A549 (cell line): ENCODE measurements around the gene ACSL5. TPM values are rescaled to one million over a fixed set of nuclear protein-coding genes. Genes with fewer than 3 reads are reported as not detected.
"Not testable (repeated sequence)": the region's sequence is repeated elsewhere in the genome, so short reads cannot be mapped to it uniquely, and the experiment has no call there.

Experiments used
- ATAC-seq, 2 experiments: fragments of 200-7000 bp in 1 of 2; fragments of >200 bp in 1 of 2; cut with Nextera tagmentation in 1 of 2; cut with Tn5 transposase in 1 of 2; 3 replicates each; pipeline versions ENCODE4 v1.8.0 to v1.9.1; 2018 to 2020; ENCODE audit warnings: mild to moderate bottlenecking in 1 of 2, moderate library complexity in 1 of 2
- CTCF ChIA-PET: fragments of 300-600 bp; sonication (Branson Sonifier 250); formaldehyde crosslinking; extraction: SDS; loops from one replicate; lab custom pipeline; 2021; ENCODE audit warnings: antibody characterized with exemption, inconsistent platforms; lab: Yijun Ruan, JAX
- POLR2A ChIA-PET: fragments of 350-600 bp; formaldehyde crosslinking; extraction: SDS; loops from one replicate; lab custom pipeline; 2021; ENCODE audit warnings: antibody characterized with exemption, inconsistent platforms; lab: Yijun Ruan, JAX
- DNase-seq, 2 experiments: peaks; one replicate each; pipeline versions ENCODE4 v3.0.0 to v3.0.0-alpha.2; 2011 to 2016; ENCODE audit warnings: low read depth in 1 of 2, low spot score in 1 of 2
- FAIRE-seq: peaks from 2 replicates; lab custom pipeline; 2011; peaks lifted over from hg19 to GRCh38; lab: Jason Lieb, UNC
- H3K27ac ChIP-seq, 2 experiments: fragments of >200 bp; sonication (Bioruptor Twin); formaldehyde crosslinking; 3 replicates each; pipeline ENCODE4 v1.5.1; 2016 to 2017
- H3K4me1 ChIP-seq: fragments of >200 bp; sonication (Bioruptor Twin); formaldehyde crosslinking; 3 replicates; pipeline ENCODE4 v1.6.1; 2016
- H3K4me2 ChIP-seq: fragments of >200 bp; sonication (Bioruptor Twin); formaldehyde crosslinking; 3 replicates; pipeline ENCODE4 v1.6.1; 2016
- H3K4me3 ChIP-seq: fragments of >200 bp; sonication (Bioruptor Twin); formaldehyde crosslinking; 3 replicates; pipeline ENCODE4 v1.5.1; 2016
- H3K9me3 ChIP-seq: fragments of >200 bp; sonication (Bioruptor Twin); formaldehyde crosslinking; 3 replicates; pipeline ENCODE4 v1.6.1; 2016
- BHLHE40 ChIP-seq: IDR thresholded peaks from 2 replicates; pipeline ENCODE4 v1.6.1; 2012; ENCODE audit warnings: low read depth, low read length, inconsistent platforms
- EHMT2 ChIP-seq: fragments of 200-600 bp; sonication (generic); IDR thresholded peaks from 2 replicates; pipeline ENCODE4 v1.6.1; 2016; ENCODE audit warnings: antibody characterized with exemption, low read depth, mild to moderate bottlenecking, moderate library complexity
- EP300 ChIP-seq, 2 experiments: fragments of >200 bp; sonication (Bioruptor Twin); formaldehyde crosslinking; IDR thresholded peaks; 2 replicates in 1 of 2; 3 replicates in 1 of 2; pipeline ENCODE4 v1.6.1; 2016 to 2017
- HOXA7 ChIP-seq: fragments of 250-450 bp; sonication (Bioruptor Pico); IDR thresholded peaks from 2 replicates; pipeline ENCODE4 v1.5.0; 2020; ENCODE audit warnings: mild to moderate bottlenecking, moderate library complexity
- JUNB ChIP-seq: fragments of >200 bp; sonication (Bioruptor Twin); formaldehyde crosslinking; IDR thresholded peaks from 2 replicates; pipeline ENCODE4 v1.6.1; 2016
- NPAS2 ChIP-seq: fragments of 250-450 bp; sonication (Bioruptor Pico); IDR thresholded peaks from 2 replicates; pipeline ENCODE4 v1.8.0; 2022; ENCODE audit warnings: mild to moderate bottlenecking, moderate library complexity, borderline replicate concordance
- NR3C1 ChIP-seq: fragments of >200 bp; sonication (Bioruptor Twin); formaldehyde crosslinking; IDR thresholded peaks from 3 replicates; pipeline ENCODE4 v1.6.1; 2017
- PHF8 ChIP-seq: fragments of 200-600 bp; sonication (generic); IDR thresholded peaks from 2 replicates; pipeline ENCODE4 v1.6.1; 2016; ENCODE audit warnings: low read depth, mild to moderate bottlenecking, antibody characterized with exemption, moderate library complexity, borderline replicate concordance
- POLR2A ChIP-seq: IDR thresholded peaks from 2 replicates; pipeline ENCODE4 v1.6.1; 2012; ENCODE audit warnings: mild to moderate bottlenecking, low read length
- POLR2AphosphoS2 ChIP-seq: conservative IDR thresholded peaks from 2 replicates; pipeline ENCODE4 v1.6.1; 2012; ENCODE audit warnings: low read length, improper control_type of control experiment, inconsistent platforms
- REST ChIP-seq: fragments of 200-600 bp; sonication (generic); IDR thresholded peaks from 2 replicates; pipeline ENCODE4 v1.6.1; 2016; ENCODE audit warnings: antibody characterized with exemption, mild to moderate bottlenecking, moderate library complexity
- ZNF302 ChIP-seq: fragments of 250-450 bp; sonication (Bioruptor Pico); IDR thresholded peaks from 2 replicates; pipeline ENCODE4 v1.9.0; 2021; ENCODE audit warnings: inconsistent platforms, mild to moderate bottlenecking, moderate library complexity
- WGBS: methylation state at CpG from one replicate; pipeline ENCODE4 v1.1.6; 2017; ENCODE audit errors: missing lambda C conversion rate; 5-methylcytosine and 5-hydroxymethylcytosine counted together
- polyA plus RNA-seq, 4 experiments: library from polyadenylated mRNA; depleted of rRNA in 3 of 4; stranded (reverse); fragments of >200 nt; fragmentation: RNase III in 1 of 4; extraction: RNeasy Plus Mini Kit Qiagen cat#74134 plus additional on column Dnase treatment in 1 of 4; gene quantifications; 2 replicates in 3 of 4; 3 replicates in 1 of 4; pipeline ENCODE4 v1.2.3, GENCODE V29; 2011 to 2017
- TF ChIP-seq, protein P1 (sequence below): fragments of >200 bp; sonication (Bioruptor Twin); formaldehyde crosslinking; IDR thresholded peaks from 2 replicates; pipeline ENCODE4 v1.6.1; 2016

ACSL5 gene
- polyA plus RNA-seq, 2 of the 4 experiments (the other 2 are of a cell fraction): 0.15 to 0.25 TPM

- TF ChIP-seq NPAS2 (CRISPR knock-in tag) (no peak), POLR2A (no peak), BHLHE40 (no peak), JUNB (0 out of 2 replicates have a peak, but pooled peaks have one; percentile 21), PHF8 (no peak), EP300 (IDR thresholded peaks at IDR 0.05) (peak in 1 of 2 experiments; percentile 38; a peak in 1 of 5 replicates), HOXA7 (CRISPR knock-in tag) (no peak)
- TF ChIP-seq, protein P1, sequence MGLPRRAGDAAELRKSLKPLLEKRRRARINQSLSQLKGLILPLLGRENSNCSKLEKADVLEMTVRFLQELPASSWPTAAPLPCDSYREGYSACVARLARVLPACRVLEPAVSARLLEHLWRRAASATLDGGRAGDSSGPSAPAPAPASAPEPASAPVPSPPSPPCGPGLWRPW: no peak
- no peak overlapping the region for H3K4me3 ChIP-seq
- DNase-seq (peak in 1 of 2 experiments; percentile 48), FAIRE-seq (no peak), ATAC-seq (peak in 1 of 2 experiments; percentile 94; a peak in 3 of 6 replicates)
- peaks cover 7% of the 10 kb centered on the region; the same call in 1 of the 3 replicates for H3K9me3 ChIP-seq
- 92% methylated on average over 4 of the region's 4 CpGs for WGBS
- H3K4me2 ChIP-seq: no peak overlapping the region
- peaks cover 12% of the 10 kb centered on the region; the same call in 1 of the 3 replicates for H3K4me1 ChIP-seq
- ChIA-PET POLR2A (no interaction called here), CTCF (interaction anchor here (0.8 to 4.2 kb wide), 3 partner anchors 9 to 15 kb away, joined by 3 to 29 read pairs (median 3); no protein-coding TSS in a partner anchor)
- H3K27ac ChIP-seq: peak overlapping the region; percentile 60 to 71
Measured at GRCh38 chr10:112461029-112461887, 87.3 kb downstream of the ACSL5 start.

GRCh38 chr10:112464074-112464473 is 90.2 kb downstream of the ACSL5 start:
- peaks cover 12% of the 10 kb centered on the region; the same call in 1 of the 3 replicates for H3K4me1 ChIP-seq
- DNase-seq, H3K4me2 ChIP-seq, H3K9me3 ChIP-seq, ATAC-seq, H3K4me3 ChIP-seq, FAIRE-seq, H3K27ac ChIP-seq: not testable (repeated sequence)
- 91% methylated on average over 5 of the region's 5 CpGs for WGBS
- POLR2A ChIA-PET: interaction anchor here (0.6 kb wide), 1 partner anchor 17 kb away, joined by 3 read pairs; the partner anchor contains the start of gene VTI1A
- CTCF ChIA-PET: interaction anchor here (0.6 to 4.2 kb wide), 4 partner anchors 8 to 1054 kb away, joined by 3 to 29 read pairs (median 4); no protein-coding TSS in a partner anchor

DNA sequence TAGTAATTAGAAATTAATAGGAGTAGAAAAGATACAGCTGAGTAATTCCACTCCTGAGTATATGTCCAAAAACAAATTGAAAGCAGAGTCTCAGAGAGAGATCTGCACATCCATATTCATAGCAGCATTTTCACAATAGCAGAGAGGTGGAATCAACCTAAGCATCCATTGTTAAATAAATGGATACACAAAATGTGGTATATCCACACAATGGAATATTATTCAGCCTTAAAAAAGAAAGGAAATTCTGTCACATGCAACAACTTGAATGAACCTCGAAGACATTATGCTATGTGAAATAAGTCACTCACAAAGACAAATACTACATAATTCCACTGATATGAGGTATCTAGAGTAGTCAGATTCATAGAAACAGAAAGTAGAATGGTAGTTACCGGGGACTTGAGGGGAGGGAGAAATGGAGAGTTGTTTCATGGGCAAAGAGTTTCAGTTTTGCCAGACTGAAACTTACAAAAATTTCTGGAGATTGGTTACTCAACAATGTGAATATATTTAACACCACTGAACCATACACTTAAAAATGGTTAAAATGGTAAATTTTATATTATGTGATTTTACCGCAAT is 91.5 kb downstream of the ACSL5 start:
- TF ChIP-seq EHMT2: no peak
- TF ChIP-seq NPAS2 (CRISPR knock-in tag): no peak
- no peak for TF ChIP-seq POLR2AphosphoS2
- no peak for TF ChIP-seq ZNF302 (CRISPR knock-in tag)
- no peak for TF ChIP-seq REST
- no peak for TF ChIP-seq JUNB
- no peak for TF ChIP-seq HOXA7 (CRISPR knock-in tag)
- no peak for TF ChIP-seq NR3C1
- 78% methylated on average over 3 of the region's 3 CpGs for WGBS
- no peak overlapping the region for H3K4me3 ChIP-seq
- no peak for FAIRE-seq
- H3K4me2 ChIP-seq: no peak overlapping the region
- H3K4me1 ChIP-seq: peaks cover 11% of the 10 kb centered on the region; the same call in 1 of the 3 replicates
- DNase-seq: no peak
- ChIA-PET CTCF (interaction anchor here (1.0 kb wide), 1 partner anchor 17 kb away, joined by 3 read pairs; no protein-coding TSS in a partner anchor), POLR2A (no interaction called here)
- no peak overlapping the region for H3K27ac ChIP-seq
- no peak for ATAC-seq
- peaks cover 7% of the 10 kb centered on the region; the same call in 1 of the 3 replicates for H3K9me3 ChIP-seq
